Measurements from ENCODE around the gene SMOC2.

- TF ChIP-seq CTCF (IDR thresholded peaks at IDR 0.05) (no peak), POLR2A (IDR thresholded peaks at IDR 0.05) (no peak), EP300 (IDR thresholded peaks at IDR 0.05; ENCODE audit: low read depth) (no peak), POLR2AphosphoS5 (IDR thresholded peaks at IDR 0.05) (no peak)
These were observed 54.7 kb downstream of the SMOC2 start for GRCh38 chr6:168495636-168496035.
